Activated CD8-positive, alpha-beta memory T cell treated with anti-CD3 and anti-CD28 coated beads, Interleukin-2, amount 50 U/mL, for 24 hours (primary cell): ENCODE measurements around the gene CA7.
A peak's percentile ranks its signal among the peaks of the same experiment; 100 is the strongest.

Experiments
- DNase-seq: peaks from one replicate; pipeline ENCODE4 v3.0.0-alpha.2; 2020; ENCODE audit errors: extremely low read depth

The CA7 gene

GRCh38 chr16:66872943-66873684, 28.9 kb downstream of the CA7 start:
- peak; percentile 84 for DNase-seq

GRCh38 chr16:66873685-66874055, 29.5 kb downstream of the CA7 start:
- DNase-seq = no peak

- no peak for DNase-seq
These were observed 30.0 kb downstream of the CA7 start for GRCh38 chr16:66874079-66874775.

- DNase-seq = peak; percentile 35
These were observed 33.9 kb downstream of the CA7 start for GRCh38 chr16:66878067-66878466.

DNA sequence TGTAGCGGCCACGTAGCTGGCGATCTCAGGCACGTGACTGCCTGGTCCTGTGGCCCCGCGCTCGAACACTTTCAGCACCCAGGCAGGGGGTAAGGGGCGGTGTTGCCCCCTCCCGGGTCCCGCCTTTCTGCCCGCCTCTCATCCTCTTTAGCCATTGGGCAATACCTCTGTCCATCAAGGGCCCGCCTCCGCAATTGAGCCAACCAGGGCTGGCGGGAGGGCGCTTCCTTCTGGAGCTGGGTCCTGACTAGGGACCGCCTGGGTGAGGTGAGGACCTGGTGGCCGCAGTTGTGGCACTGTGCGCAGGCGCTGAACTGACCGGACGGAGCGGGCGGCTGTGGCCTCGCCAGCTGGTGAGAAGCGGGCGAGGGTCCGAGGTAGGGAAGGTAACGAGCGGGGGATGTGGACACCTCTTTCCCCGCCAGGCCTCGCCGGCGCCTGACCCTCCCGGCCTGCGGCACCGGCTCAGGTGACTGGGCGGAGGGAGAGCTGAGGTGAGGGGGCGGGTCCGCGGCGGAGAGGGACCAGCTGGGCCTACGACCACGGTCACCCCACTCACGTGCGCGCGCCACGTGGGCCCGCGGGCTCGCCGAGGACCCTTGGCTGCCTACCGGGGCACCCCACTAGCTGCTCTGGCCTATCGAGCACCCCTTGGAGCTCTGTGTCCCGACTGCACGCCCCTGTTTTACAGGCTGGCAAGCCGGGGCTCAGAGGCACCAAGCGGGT, 36.2 kb downstream of the CA7 start, which contains the start of gene PDP2:
Gene PDP2, plus strand, starts transcription at position 228 of the 726 bp plus-strand sequence. CDS start 3,770 bp downstream, outside the sequence.
- DNase-seq = peak; percentile 82

DNA sequence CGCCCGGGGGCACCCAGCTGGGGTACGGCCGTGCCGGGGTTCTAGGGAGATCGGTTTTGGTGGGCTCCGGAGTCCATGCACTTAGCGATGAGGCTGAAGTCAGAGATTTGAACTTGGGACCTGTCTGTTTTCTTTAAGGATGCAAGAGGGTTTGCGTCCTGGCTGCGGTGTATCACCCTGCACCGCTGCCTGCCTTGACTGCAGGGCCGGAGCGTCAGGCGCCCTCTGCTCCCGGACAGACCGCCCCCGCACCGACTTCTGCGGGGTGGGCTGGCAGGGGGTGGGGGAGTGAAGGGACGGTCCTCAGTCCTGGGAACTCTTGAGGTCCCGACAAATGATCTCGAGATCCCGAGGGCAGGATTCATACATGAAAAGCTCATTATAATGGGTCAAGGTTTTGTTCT, 36.8 kb downstream of the CA7 start:
- no peak for DNase-seq

GRCh38 chr16:66881560-66881959, 37.3 kb downstream of the CA7 start:
- no peak for DNase-seq

GRCh38 chr16:66881964-66882508, 37.8 kb downstream of the CA7 start:
- DNase-seq = no peak

GRCh38 chr16:66882702-66883101, 38.5 kb downstream of the CA7 start:
- DNase-seq = no peak

DNA sequence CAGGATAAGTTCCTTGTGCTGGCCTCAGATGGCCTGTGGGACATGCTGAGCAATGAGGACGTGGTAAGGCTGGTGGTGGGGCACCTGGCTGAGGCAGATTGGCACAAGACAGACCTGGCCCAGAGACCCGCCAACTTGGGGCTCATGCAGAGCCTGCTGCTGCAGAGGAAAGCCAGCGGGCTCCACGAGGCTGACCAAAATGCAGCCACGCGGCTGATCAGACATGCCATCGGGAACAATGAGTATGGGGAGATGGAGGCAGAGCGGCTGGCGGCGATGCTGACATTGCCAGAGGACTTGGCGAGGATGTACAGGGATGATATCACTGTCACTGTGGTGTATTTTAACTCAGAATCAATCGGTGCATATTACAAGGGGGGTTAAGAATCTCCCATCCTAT, 41.3 kb downstream of the CA7 start:
- no peak for DNase-seq

GRCh38 chr16:66886321-66886720, 42.1 kb downstream of the CA7 start:
- DNase-seq = no peak

GRCh38 chr16:66886914-66887313, 42.7 kb downstream of the CA7 start:
- no peak for DNase-seq

- DNase-seq = no peak
These were observed 44.7 kb downstream of the CA7 start for GRCh38 chr16:66888647-66889615.

- DNase-seq = no peak
These were observed 45.4 kb downstream of the CA7 start for GRCh38 chr16:66889622-66890021.

- no peak for DNase-seq
These were observed 46.6 kb downstream of the CA7 start for GRCh38 chr16:66890799-66891198.

DNA sequence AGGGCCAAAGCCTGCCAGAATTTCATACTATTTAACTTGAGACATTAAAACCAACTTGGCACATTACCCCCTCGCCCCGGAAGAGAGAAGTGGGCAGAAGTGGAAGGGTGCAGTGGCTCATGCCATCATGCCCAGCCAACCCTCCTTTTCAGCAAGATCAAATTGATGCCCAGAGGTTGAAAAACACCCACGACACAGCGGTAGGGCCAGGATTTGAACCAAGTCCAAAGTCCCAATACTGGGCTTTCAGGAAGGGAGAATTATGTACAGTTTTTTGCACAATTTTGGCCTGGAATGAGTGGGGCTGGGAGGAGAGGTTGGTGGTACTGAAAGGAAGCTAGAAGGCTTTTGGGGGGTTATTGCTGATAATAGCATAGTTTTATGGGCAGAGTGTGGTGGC, 47.1 kb downstream of the CA7 start:
- no peak for DNase-seq

GRCh38 chr16:66891797-66892196, 47.6 kb downstream of the CA7 start:
- no peak for DNase-seq

GRCh38 chr16:66894055-66894454, 49.8 kb downstream of the CA7 start:
- no peak for DNase-seq

DNA sequence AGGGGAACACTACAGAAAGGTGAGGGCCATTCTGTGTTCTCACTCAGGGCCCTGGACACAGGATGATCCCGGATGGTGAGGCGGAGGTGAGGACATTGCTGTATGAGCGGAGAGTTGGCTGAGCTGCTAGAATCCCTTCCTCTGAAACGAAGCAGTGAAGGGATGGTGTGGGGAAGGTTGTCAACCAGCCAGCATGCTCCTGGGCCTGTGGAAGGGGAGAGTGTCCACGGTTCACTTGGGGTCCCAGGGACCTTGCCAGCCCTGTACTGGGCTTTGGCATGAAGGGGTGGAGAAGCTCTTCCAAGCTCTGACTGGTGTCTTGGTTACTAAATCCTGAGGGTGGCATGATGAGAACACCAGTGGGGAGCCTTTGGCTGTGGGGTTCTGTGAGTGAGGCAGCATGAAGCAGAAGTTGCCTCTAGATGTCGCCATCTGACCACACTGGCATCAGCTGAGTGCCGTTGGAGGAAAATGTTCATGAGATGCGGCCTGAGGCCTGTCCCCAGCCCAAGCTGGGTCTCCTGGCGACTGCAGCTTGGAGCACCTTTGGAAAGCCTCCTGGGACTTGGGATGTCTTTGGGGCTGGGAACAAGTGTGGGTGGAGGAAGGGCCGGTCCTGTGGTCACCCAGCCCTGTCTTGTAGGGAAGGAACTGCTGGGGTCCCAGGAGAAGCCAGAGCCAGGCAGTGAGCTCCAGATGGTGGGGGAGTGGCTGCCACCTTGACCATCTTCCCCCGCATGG, 50.9 kb downstream of the CA7 start:
- DNase-seq = no peak

DNA sequence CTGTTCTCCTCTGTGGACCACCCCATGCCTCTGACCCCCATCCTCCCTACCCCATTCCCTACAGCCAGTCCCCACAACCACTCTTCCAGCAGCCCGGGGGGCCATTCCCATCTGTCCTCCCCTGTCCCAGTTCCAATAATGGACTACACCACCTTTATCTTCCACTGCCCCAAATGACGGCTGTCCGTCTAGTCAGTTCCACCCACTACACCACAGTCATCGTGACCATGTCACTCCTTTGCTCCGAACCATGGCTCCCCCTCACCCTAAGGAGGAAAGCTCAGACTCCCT, 51.4 kb downstream of the CA7 start:
- no peak for DNase-seq

DNA sequence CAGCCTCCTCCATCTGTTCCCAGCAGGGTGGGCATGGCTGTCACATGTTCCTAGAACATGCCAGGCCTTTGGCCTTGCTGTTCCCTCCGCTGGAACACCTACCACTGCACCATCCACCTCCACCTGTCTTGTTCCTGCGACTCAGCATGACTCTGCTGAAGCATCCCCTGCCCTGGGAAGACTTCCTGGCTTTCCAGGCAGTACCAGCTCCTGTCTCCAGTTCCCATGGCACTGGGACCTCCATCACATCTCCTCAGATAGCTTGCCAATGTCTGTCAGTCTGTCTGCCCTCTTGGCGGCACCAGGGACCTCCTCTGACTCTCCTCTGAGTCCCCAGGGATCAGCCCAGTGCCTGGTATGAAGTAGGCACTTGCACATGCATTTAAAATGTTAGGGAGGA, 51.8 kb downstream of the CA7 start:
- no peak for DNase-seq
